ENCODE results near the gene IPO9.
A peak's percentile ranks its signal among the peaks of the same experiment; 100 is the strongest.

Gene IPO9

DNA sequence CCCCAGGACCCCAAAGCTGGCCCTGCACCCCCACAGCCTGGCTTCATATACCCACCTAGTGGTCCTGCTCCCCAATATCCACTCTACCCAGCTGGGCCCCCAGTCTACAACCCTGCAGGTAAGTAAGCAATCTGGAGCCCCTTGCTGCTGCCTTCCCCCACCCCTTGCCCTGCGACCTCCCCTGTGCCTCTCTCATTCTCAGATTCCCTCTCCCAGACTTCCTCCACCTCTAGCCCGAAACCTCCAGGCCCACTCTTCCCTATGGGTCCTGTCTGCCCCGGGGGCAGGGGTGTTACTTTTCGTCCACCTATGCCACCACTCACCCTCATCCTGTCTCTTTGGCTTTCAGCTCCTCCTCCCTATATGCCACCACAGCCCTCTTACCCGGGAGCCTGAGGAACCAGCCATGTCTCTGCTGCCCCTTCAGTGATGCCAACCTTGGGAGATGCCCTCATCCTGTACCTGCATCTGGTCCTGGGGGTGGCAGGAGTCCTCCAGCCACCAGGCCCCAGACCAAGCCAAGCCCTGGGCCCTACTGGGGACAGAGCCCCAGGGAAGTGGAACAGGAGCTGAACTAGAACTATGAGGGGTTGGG, 62.6 kb downstream of the IPO9 start:
- no peak overlapping the region for H3K4me3 ChIP-seq (ENCODE audit: low read depth in 1 of 2, low read length in 2 of 2)
- peak overlapping the region; percentile 22 for H3K27ac ChIP-seq (ENCODE audit: low read depth, low read length)
- peaks cover 41% of the 10 kb centered on the region for H3K4me1 ChIP-seq (ENCODE audit: insufficient read depth, low read length)
- no peaks in the 10 kb centered on the region for H3K36me3 ChIP-seq (ENCODE audit: insufficient read depth, low read length)
- no peak overlapping the region for H3K9ac ChIP-seq (ENCODE audit: low read length)
- H3K27me3 ChIP-seq (ENCODE audit: control insufficient read depth in 1 of 2, insufficient read depth in 2 of 2, low read length in 2 of 2): no peaks in the 10 kb centered on the region
- H3K9me3 ChIP-seq (ENCODE audit: low read length): no peaks in the 10 kb centered on the region

DNA sequence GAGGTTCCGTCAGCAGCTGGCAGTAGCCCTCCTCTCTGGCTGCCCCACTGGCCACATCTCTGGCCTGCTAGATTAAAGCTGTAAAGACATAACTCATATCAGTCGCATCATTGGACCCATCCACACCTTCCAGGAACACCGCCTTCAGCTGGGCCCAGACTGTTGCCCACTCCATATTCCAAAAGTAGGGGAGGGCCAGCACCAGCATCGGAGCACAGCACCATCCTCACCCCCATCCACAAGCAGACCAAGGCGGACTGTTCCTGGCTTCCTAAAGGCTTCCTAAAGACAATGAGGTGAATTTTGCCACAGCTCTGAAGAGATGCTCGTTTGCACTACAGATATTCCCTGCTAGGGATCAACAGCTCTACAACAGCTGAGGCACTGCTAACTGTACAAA, 63.3 kb downstream of the IPO9 start:
- Histone ChIP-seq H3K27ac (ENCODE audit: low read depth, low read length) (no peak overlapping the region), H3K4me1 (ENCODE audit: insufficient read depth, low read length) (peaks cover 48% of the 10 kb centered on the region), H3K27me3 (ENCODE audit: control insufficient read depth in 1 of 2, insufficient read depth in 2 of 2, low read length in 2 of 2) (no peaks in the 10 kb centered on the region), H3K36me3 (ENCODE audit: insufficient read depth, low read length) (peaks cover 3% of the 10 kb centered on the region), H3K9ac (ENCODE audit: low read length) (no peak overlapping the region), H3K4me3 (ENCODE audit: low read depth in 1 of 2, low read length in 2 of 2) (no peak overlapping the region), H3K9me3 (ENCODE audit: low read length) (no peaks in the 10 kb centered on the region)

DNA sequence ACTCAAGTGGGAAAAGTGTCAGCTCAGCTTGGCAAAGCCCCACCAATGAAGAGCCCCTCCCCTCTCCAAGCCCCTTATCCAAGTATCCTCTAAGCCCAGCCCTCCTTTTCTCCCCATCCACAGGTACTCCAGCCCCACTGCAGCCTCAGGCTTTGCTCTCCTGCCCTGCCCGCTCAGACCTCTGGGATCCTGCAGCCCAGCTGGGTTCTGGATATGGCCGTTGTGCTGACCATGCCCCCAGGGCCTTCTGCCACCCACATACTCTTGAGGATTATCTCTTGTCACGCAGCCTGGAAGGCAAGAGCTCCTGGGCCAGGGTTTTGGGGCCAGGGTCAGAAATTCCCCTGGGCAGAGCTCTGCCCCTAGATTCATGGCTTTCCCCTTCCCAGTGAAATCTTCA, 64.5 kb downstream of the IPO9 start:
- H3K27ac ChIP-seq (ENCODE audit: low read depth, low read length): no peak overlapping the region
- H3K9ac ChIP-seq (ENCODE audit: low read length): no peak overlapping the region
- H3K9me3 ChIP-seq (ENCODE audit: low read length): no peaks in the 10 kb centered on the region
- H3K4me3 ChIP-seq (ENCODE audit: low read depth in 1 of 2, low read length in 2 of 2): no peak overlapping the region
- H3K4me1 ChIP-seq (ENCODE audit: insufficient read depth, low read length): peaks cover 52% of the 10 kb centered on the region
- peaks cover 15% of the 10 kb centered on the region for H3K36me3 ChIP-seq (ENCODE audit: insufficient read depth, low read length)
- H3K27me3 ChIP-seq (ENCODE audit: control insufficient read depth in 1 of 2, insufficient read depth in 2 of 2, low read length in 2 of 2): no peaks in the 10 kb centered on the region

DNA sequence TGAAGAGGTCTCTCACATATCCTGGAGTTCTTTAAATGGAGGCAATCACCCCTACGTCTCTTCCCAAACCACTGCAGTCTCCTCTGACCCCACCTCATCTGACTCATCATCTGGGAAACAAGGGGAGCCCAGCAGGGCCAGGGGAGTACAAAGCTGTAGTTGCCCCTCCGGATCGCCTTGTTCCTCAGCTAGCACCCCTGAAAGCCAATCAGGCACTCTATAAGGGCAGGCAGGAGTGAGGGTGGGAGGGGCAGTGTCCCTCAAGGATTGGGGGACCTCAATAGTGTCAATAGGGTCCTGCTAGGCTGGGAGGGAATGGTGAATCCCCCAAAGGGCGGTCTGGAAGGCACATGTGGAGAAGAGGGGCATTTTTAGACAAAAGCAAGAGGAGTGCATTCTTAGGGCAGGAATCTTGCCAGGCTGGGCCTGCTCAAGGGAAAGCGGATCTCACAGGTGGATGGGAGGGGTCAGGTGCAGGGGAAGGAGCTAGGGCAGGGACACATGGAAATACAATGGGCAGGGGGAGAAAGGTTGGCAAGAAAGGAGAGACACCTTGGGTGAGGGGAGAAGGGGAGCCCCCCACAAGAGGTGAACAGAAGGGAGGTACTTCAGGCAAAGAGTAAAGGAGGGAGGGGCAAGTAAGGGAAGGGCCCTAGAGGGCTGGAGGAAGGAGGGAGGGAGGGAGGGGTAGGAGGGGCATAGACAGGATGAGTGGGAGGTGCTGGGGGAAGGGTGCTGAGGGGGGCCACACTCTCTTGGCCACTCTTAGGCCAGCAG, 65.6 kb downstream of the IPO9 start:
- peak overlapping the region; percentile 37 for H3K27ac ChIP-seq (ENCODE audit: low read depth, low read length)

DNA sequence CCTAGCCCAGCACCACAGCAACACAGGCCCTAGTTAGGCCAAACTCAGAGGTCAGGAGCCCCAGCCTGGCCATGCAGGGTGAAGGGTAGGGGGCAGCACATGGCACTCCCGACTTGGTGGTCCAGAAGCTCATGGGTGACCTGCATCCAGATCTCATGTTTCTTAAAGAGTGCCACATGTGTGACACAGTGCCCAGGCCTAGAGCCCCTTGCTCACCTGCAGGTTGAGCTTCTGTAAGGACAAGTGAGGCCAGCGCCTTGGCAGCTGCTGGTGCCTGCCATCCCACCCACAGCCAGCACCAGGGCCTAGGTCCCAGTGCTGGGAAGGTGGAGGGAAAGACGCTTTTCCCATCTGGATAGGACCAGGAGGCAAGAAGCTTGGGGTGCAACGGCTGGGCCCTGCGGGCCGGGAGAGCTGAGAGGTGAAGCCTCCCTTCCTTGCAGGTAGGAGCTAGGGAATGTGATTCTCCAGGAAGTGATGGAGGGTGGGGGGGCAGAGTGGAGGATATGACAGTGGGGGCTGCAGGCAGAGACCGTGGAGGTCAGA, 66.2 kb downstream of the IPO9 start:
- no peaks in the 10 kb centered on the region for H3K9me3 ChIP-seq (ENCODE audit: low read length)
- H3K4me3 ChIP-seq (ENCODE audit: low read depth in 1 of 2, low read length in 2 of 2): no peak overlapping the region
- peaks cover 59% of the 10 kb centered on the region for H3K4me1 ChIP-seq (ENCODE audit: insufficient read depth, low read length)
- H3K9ac ChIP-seq (ENCODE audit: low read length): no peak overlapping the region
- H3K36me3 ChIP-seq (ENCODE audit: insufficient read depth, low read length): peaks cover 32% of the 10 kb centered on the region
- no peak overlapping the region for H3K27ac ChIP-seq (ENCODE audit: low read depth, low read length)
- H3K27me3 ChIP-seq (ENCODE audit: control insufficient read depth in 1 of 2, insufficient read depth in 2 of 2, low read length in 2 of 2): no peaks in the 10 kb centered on the region

More for the DNA sequence above, 65.6 kb downstream of the IPO9 start:
- H3K9me3 ChIP-seq (ENCODE audit: low read length): no peaks in the 10 kb centered on the region
- peaks cover 25% of the 10 kb centered on the region for H3K36me3 ChIP-seq (ENCODE audit: insufficient read depth, low read length)
- H3K4me1 ChIP-seq (ENCODE audit: insufficient read depth, low read length): peaks cover 57% of the 10 kb centered on the region
- H3K27me3 ChIP-seq (ENCODE audit: control insufficient read depth in 1 of 2, insufficient read depth in 2 of 2, low read length in 2 of 2): no peaks in the 10 kb centered on the region
- no peak overlapping the region for H3K4me3 ChIP-seq (ENCODE audit: low read depth in 1 of 2, low read length in 2 of 2)
- no peak overlapping the region for H3K9ac ChIP-seq (ENCODE audit: low read length)

DNA sequence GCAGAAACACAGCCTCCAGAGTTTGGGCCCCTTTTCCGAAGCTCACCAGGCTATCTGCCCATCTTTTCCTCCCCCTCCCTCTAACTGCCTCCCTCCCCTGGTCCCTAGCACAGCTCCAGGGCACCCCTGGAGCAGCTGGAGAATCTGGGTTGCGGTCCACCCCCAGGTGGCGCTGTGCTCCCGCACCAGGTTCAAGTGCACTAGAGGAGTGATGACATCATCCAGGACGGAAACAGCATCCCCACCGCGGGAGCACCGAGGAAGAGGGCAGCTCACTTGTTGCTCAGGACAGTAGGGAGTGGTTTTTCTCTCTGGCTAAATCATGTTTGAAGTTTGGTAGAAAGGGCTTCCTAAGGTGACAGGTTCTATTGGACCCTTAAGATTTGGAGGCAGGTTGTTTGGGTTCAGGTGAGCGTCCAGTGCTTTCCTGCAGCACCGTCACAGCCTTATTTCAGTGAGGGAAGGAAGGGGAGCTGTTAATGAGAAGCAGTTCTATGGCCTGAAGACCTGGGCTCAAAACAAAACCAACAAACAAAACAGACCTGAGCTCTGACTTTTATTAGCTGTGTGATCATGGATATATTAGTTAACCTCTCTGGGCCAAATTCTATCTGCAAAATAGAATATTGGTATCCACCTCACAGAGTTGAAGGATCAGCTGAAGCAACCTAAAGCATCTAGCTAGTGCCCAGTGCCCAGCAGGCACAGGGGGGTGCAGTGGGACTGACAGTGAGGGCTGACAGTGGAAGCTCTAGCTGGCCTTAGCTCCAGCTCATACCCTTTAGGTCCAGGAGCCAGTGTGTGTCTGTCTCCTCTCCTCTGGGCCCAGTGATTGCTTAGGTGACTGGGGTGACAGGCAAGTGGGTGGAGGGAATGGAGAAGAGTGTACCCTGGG, 67.2 kb downstream of the IPO9 start:
- no peaks in the 10 kb centered on the region for H3K9me3 ChIP-seq (ENCODE audit: low read length)
- peak overlapping the region; percentile 16 for H3K9ac ChIP-seq (ENCODE audit: low read length)
- H3K27ac ChIP-seq (ENCODE audit: low read depth, low read length): peak overlapping the region; percentile 62
- H3K4me3 ChIP-seq (ENCODE audit: low read depth in 1 of 2, low read length in 2 of 2): no peak overlapping the region
- H3K27me3 ChIP-seq (ENCODE audit: control insufficient read depth in 1 of 2, insufficient read depth in 2 of 2, low read length in 2 of 2): no peaks in the 10 kb centered on the region
- H3K4me1 ChIP-seq (ENCODE audit: insufficient read depth, low read length): peaks cover 68% of the 10 kb centered on the region
- H3K36me3 ChIP-seq (ENCODE audit: insufficient read depth, low read length): peaks cover 38% of the 10 kb centered on the region

DNA sequence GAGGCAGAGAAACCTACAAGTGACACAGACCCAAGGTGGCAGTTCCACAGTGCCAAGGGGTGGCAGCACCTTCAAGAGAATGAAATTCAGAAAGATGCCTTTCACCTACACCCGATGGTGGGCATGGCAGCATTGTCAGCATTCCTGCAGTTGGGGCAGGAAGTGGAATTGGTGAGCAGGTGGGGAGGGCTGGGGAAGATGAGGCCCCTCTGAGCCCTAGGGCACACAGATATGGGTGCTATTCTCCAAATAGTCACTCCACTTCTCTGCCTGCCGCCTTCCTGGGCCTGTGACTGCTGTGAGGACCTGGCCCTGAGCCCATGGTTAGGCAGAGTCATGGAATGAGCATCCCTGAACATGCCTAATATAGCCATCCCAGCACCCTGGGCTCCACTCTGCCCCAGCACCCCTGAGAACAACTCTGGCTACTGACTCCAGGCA, 68.0 kb downstream of the IPO9 start:
- H3K27me3 ChIP-seq (ENCODE audit: control insufficient read depth in 1 of 2, insufficient read depth in 2 of 2, low read length in 2 of 2): no peaks in the 10 kb centered on the region
- H3K4me1 ChIP-seq (ENCODE audit: insufficient read depth, low read length): peaks cover 69% of the 10 kb centered on the region
- H3K9me3 ChIP-seq (ENCODE audit: low read length): no peaks in the 10 kb centered on the region
- H3K27ac ChIP-seq (ENCODE audit: low read depth, low read length): peak overlapping the region; percentile 68
- no peak overlapping the region for H3K4me3 ChIP-seq (ENCODE audit: low read depth in 1 of 2, low read length in 2 of 2)
- H3K36me3 ChIP-seq (ENCODE audit: insufficient read depth, low read length): peaks cover 38% of the 10 kb centered on the region
- peak overlapping the region; percentile 16 for H3K9ac ChIP-seq (ENCODE audit: low read length)

DNA sequence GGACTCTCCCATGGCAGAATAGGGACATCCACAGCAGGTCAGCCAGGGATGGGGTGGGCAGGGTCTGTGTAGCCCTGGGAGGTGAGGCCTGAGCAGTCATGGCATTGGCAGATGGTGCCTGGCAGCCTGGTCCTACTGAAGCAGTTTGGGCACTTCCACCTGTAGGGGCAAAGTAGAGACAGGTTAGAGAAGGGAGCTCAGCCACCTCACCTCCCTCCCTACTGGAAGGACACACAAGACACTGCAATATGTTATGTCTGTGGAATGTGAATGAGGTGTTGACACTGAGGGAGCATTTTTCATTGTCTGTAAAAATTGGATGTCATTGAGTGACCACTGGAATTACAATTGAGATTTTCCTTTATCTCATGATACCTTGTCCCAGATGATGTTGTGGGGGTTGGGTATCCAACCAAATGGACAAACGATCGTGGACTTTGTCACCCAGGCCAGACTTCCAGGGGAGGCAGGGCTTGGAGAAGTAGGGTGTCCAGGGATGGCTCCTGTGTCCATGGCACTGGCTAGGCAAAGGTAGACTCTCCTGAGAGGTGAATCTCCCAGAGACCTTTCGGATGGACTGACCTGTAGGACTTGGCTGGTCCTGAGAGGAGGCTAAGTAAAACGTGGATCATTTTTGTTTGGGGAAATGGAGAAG, 69.4 kb downstream of the IPO9 start:
- H3K4me1 ChIP-seq (ENCODE audit: insufficient read depth, low read length): peaks cover 76% of the 10 kb centered on the region
- no peaks in the 10 kb centered on the region for H3K27me3 ChIP-seq (ENCODE audit: control insufficient read depth in 1 of 2, insufficient read depth in 2 of 2, low read length in 2 of 2)
- no peak overlapping the region for H3K4me3 ChIP-seq (ENCODE audit: low read depth in 1 of 2, low read length in 2 of 2)
- H3K27ac ChIP-seq (ENCODE audit: low read depth, low read length): peak overlapping the region; percentile 71
- no peaks in the 10 kb centered on the region for H3K9me3 ChIP-seq (ENCODE audit: low read length)
- H3K36me3 ChIP-seq (ENCODE audit: insufficient read depth, low read length): peaks cover 38% of the 10 kb centered on the region
- no peak overlapping the region for H3K9ac ChIP-seq (ENCODE audit: low read length)

DNA sequence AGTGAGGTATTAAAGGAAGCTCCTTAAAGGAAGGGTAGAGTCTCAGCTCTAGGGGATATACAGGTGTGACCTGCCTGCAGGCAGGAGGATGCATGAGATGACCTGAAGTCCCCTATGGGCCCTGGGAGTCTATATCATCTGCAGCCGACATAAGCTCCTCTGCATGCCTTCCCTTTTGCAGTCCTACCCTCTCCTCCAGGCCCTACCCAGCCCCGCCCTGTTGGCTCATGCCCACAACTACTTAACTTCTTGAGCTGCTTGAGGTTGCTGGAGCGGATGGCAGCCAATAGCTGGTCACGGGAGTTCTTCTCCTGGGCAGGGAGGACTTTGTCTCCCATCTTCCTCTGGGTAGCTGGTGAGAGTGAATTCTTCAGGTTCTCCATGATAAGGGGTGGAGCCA, 70.0 kb downstream of the IPO9 start:
- Histone ChIP-seq H3K9ac (ENCODE audit: low read length) (no peak overlapping the region), H3K27me3 (ENCODE audit: control insufficient read depth in 1 of 2, insufficient read depth in 2 of 2, low read length in 2 of 2) (no peaks in the 10 kb centered on the region), H3K4me1 (ENCODE audit: insufficient read depth, low read length) (peaks cover 76% of the 10 kb centered on the region), H3K27ac (ENCODE audit: low read depth, low read length) (peak overlapping the region; percentile 71), H3K36me3 (ENCODE audit: insufficient read depth, low read length) (peaks cover 38% of the 10 kb centered on the region), H3K9me3 (ENCODE audit: low read length) (no peaks in the 10 kb centered on the region), H3K4me3 (ENCODE audit: low read depth in 1 of 2, low read length in 2 of 2) (no peak overlapping the region)

DNA sequence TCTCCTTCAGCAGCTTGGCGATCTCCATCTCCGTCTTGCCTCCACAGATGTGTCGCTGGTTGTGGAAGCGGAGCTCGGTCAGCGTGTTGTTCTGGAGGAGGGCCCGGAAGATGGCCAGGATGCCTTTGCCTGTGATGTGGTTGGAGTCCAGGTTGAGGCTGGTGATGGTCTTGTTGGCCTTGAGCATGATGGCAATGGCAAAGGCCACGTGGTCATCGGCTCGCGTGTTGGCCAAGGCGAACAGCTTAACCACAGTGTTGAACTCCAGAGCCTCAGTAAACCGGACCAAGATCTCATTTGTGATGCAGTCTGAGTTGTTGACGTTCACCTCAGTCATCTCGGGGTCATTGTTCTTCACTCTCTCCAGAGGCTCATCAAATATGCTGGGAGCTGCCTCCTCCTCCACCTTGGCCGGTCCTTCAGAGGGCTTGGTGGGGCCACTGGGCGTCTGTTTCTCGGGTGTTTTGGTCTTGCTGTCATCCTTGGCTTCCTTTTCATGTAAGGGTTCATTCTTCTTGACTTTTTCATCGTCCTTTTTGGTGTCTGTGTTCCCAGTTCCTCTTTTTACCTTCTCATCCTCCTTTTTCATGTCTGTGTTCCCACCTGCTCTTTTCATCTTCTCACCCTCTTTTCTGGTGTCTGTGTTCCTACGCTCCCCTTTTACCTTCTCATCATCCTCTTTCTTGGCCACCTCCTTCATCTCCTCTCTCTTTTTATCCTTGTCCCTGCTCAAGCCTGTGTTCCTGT, 70.9 kb downstream of the IPO9 start:
- no peaks in the 10 kb centered on the region for H3K9me3 ChIP-seq (ENCODE audit: low read length)
- peaks cover 78% of the 10 kb centered on the region for H3K4me1 ChIP-seq (ENCODE audit: insufficient read depth, low read length)
- peak overlapping the region in 1 of 2 donors; percentile 7 for H3K4me3 ChIP-seq (ENCODE audit: low read depth in 1 of 2, low read length in 2 of 2)
- no peaks in the 10 kb centered on the region for H3K27me3 ChIP-seq (ENCODE audit: control insufficient read depth in 1 of 2, insufficient read depth in 2 of 2, low read length in 2 of 2)
- peak overlapping the region; percentile 71 for H3K27ac ChIP-seq (ENCODE audit: low read depth, low read length)
- peaks cover 38% of the 10 kb centered on the region for H3K36me3 ChIP-seq (ENCODE audit: insufficient read depth, low read length)
- no peak overlapping the region for H3K9ac ChIP-seq (ENCODE audit: low read length)
